Fibroblast of peridontal ligament (primary cell): Measurements from ENCODE around the gene MRLN.
"Not testable (repeated sequence)": the region's sequence is repeated elsewhere in the genome, so short reads cannot be mapped to it uniquely, and the experiment has no call there.

Experiments used
- DNase-seq: peaks from one replicate; pipeline ENCODE4 v3.0.0-alpha.2; 2010; ENCODE audit errors: extremely low read depth

Gene MRLN

GRCh38 chr10:59745163-59745650 lies 8.0 kb downstream of the MRLN start:
- DNase-seq = no peak

- DNase-seq = not testable (repeated sequence)
These were observed 8.5 kb downstream of the MRLN start for GRCh38 chr10:59744762-59745161.

- not testable (repeated sequence) for DNase-seq
These were observed 9.1 kb downstream of the MRLN start for GRCh38 chr10:59744156-59744555.

GRCh38 chr10:59741583-59741982 lies 11.7 kb downstream of the MRLN start:
- DNase-seq = no peak

- no peak for DNase-seq
These were observed 12.2 kb downstream of the MRLN start for GRCh38 chr10:59741048-59741447.

GRCh38 chr10:59736749-59737148 lies 16.5 kb downstream of the MRLN start:
- DNase-seq = no peak

GRCh38 chr10:59735296-59735695 lies 18.0 kb downstream of the MRLN start:
- no peak for DNase-seq

- DNase-seq = no peak
These were observed 19.2 kb downstream of the MRLN start for GRCh38 chr10:59734014-59734462.

- DNase-seq = not testable (repeated sequence)
These were observed 19.8 kb downstream of the MRLN start for GRCh38 chr10:59733321-59734013.

GRCh38 chr10:59732849-59733248 lies 20.4 kb downstream of the MRLN start:
- not testable (repeated sequence) for DNase-seq

- not testable (repeated sequence) for DNase-seq
These were observed 24.1 kb downstream of the MRLN start for GRCh38 chr10:59729167-59729566.

- no peak for DNase-seq
These were observed 28.9 kb downstream of the MRLN start for GRCh38 chr10:59724098-59724938.

GRCh38 chr10:59720377-59720776 lies 32.9 kb downstream of the MRLN start:
- DNase-seq = no peak

GRCh38 chr10:59719374-59719773 lies 33.9 kb downstream of the MRLN start:
- no peak for DNase-seq

GRCh38 chr10:59718257-59718656 lies 35.0 kb downstream of the MRLN start:
- no peak for DNase-seq

GRCh38 chr10:59713196-59713821 lies 39.9 kb downstream of the MRLN start:
- DNase-seq = no peak

GRCh38 chr10:59711871-59712494 lies 41.3 kb downstream of the MRLN start:
- DNase-seq = no peak

GRCh38 chr10:59709395-59710125 lies 43.7 kb downstream of the MRLN start, which contains the start of gene SLC16A9:
SLC16A9 (minus strand) TSS chr10:59709850; CDS start chr10:59684291, 25,559 bp downstream.
- DNase-seq = peak; percentile 17

- DNase-seq = no peak
These were observed 44.4 kb downstream of the MRLN start for GRCh38 chr10:59708816-59709394.
